ENCODE data around the gene CD24.
A peak's percentile ranks its signal among the peaks of the same experiment; 100 is the strongest.

Gene CD24

DNA sequence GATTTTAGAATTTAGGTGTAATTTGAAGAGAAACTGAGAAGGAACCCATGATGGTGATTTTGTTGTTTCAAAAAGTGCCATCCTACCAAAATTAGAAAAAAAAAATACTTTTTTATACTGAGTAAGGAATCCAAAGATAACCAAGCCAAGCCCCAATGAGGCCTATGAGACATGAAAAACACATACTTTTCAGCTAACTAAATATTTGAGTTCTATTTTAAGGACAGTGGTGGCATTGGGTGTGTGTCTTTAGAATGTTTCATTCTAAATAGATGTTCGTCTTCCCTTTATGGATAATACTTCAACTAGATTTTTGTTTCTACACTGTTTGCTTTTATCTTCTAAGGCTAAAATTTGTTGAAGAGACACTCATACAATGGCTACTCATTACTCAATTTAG is 9.6 kb downstream of the CD24 start:
- no peak for DNase-seq (ENCODE audit: low read depth in 1 of 2, low spot score in 1 of 2)
- TF ChIP-seq SPI1 (IDR thresholded peaks at IDR 0.05; ENCODE audit: borderline replicate concordance, low read depth) (no peak), GABPA (IDR thresholded peaks at IDR 0.05; ENCODE audit: low read depth) (no peak), POLR2AphosphoS5 (IDR thresholded peaks at IDR 0.05; ENCODE audit: low read depth) (no peak)
- TF ChIP-seq, protein P1, sequence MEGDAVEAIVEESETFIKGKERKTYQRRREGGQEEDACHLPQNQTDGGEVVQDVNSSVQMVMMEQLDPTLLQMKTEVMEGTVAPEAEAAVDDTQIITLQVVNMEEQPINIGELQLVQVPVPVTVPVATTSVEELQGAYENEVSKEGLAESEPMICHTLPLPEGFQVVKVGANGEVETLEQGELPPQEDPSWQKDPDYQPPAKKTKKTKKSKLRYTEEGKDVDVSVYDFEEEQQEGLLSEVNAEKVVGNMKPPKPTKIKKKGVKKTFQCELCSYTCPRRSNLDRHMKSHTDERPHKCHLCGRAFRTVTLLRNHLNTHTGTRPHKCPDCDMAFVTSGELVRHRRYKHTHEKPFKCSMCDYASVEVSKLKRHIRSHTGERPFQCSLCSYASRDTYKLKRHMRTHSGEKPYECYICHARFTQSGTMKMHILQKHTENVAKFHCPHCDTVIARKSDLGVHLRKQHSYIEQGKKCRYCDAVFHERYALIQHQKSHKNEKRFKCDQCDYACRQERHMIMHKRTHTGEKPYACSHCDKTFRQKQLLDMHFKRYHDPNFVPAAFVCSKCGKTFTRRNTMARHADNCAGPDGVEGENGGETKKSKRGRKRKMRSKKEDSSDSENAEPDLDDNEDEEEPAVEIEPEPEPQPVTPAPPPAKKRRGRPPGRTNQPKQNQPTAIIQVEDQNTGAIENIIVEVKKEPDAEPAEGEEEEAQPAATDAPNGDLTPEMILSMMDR (IDR thresholded peaks at IDR 0.05; ENCODE audit: insufficient read depth, low read length): no peak
- TF ChIP-seq, protein P2, sequence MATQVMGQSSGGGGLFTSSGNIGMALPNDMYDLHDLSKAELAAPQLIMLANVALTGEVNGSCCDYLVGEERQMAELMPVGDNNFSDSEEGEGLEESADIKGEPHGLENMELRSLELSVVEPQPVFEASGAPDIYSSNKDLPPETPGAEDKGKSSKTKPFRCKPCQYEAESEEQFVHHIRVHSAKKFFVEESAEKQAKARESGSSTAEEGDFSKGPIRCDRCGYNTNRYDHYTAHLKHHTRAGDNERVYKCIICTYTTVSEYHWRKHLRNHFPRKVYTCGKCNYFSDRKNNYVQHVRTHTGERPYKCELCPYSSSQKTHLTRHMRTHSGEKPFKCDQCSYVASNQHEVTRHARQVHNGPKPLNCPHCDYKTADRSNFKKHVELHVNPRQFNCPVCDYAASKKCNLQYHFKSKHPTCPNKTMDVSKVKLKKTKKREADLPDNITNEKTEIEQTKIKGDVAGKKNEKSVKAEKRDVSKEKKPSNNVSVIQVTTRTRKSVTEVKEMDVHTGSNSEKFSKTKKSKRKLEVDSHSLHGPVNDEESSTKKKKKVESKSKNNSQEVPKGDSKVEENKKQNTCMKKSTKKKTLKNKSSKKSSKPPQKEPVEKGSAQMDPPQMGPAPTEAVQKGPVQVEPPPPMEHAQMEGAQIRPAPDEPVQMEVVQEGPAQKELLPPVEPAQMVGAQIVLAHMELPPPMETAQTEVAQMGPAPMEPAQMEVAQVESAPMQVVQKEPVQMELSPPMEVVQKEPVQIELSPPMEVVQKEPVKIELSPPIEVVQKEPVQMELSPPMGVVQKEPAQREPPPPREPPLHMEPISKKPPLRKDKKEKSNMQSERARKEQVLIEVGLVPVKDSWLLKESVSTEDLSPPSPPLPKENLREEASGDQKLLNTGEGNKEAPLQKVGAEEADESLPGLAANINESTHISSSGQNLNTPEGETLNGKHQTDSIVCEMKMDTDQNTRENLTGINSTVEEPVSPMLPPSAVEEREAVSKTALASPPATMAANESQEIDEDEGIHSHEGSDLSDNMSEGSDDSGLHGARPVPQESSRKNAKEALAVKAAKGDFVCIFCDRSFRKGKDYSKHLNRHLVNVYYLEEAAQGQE (IDR thresholded peaks at IDR 0.05; ENCODE audit: insufficient replicate concordance, low read depth): no peak
- no peaks in the 10 kb centered on the region for H3K27me3 ChIP-seq (ENCODE audit: insufficient read depth, poor library complexity, severe bottlenecking)
- peak overlapping the region; percentile 10; the same call in 1 of the 2 replicates for H3K27ac ChIP-seq (replicated peaks)
- no peak overlapping the region for H3K4me3 ChIP-seq (replicated peaks; ENCODE audit: insufficient read depth, low read length)

DNA sequence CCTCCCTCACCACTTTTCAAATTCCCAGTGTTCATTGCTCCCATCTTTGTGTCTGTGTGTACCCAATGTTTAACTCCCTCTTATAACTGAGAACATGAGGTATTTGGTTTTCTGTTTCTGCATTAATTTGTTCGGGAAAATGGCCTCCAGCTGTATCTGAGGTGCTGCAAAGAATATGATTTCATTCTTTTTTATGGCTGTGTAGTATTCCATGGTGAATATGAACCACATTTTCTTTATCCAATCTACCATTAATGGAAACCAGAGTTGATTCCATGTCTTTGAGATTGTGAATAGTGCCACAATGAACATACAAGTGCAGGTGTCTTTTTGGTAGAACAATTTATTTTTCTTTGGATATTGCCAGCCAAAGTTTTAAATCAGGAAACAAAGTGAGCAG is 10.4 kb downstream of the CD24 start:
- TF ChIP-seq, protein P1 (IDR thresholded peaks at IDR 0.05; ENCODE audit: insufficient read depth, low read length): no peak
- TF ChIP-seq POLR2AphosphoS5 (IDR thresholded peaks at IDR 0.05; ENCODE audit: low read depth) (no peak), SPI1 (IDR thresholded peaks at IDR 0.05; ENCODE audit: borderline replicate concordance, low read depth) (no peak), GABPA (IDR thresholded peaks at IDR 0.05; ENCODE audit: low read depth) (no peak)
- TF ChIP-seq, protein P2 (IDR thresholded peaks at IDR 0.05; ENCODE audit: insufficient replicate concordance, low read depth): no peak
- DNase-seq (ENCODE audit: low read depth in 1 of 2, low spot score in 1 of 2): no peak
- Histone ChIP-seq H3K4me3 (replicated peaks; ENCODE audit: insufficient read depth, low read length) (no peak overlapping the region), H3K27ac (replicated peaks) (no peak overlapping the region; the same call in 1 of the 2 replicates), H3K27me3 (ENCODE audit: insufficient read depth, poor library complexity, severe bottlenecking) (no peaks in the 10 kb centered on the region)

DNA sequence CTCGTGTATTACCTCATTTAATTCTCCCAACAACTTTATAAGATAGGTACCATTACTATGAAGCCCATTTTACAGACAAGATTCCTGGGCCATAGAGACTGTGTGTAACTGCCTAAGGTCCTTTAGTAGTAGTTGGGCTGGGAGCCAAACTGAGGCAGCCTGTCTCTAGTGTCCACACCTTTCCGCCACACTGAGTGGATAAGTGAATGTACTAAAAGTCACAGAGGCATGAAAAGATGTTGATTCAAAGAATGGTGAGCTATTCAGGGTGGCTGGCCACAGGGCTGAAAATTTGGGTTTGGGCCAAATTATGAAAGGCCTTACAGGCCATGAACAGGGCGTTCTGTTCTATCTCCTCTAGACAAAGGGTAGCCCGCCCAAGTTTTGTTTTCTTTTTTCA is 11.0 kb downstream of the CD24 start:
- TF ChIP-seq SPI1 (IDR thresholded peaks at IDR 0.05; ENCODE audit: borderline replicate concordance, low read depth): no peak
- TF ChIP-seq, protein P1 (IDR thresholded peaks at IDR 0.05; ENCODE audit: insufficient read depth, low read length): no peak
- no peak for TF ChIP-seq POLR2AphosphoS5 (IDR thresholded peaks at IDR 0.05; ENCODE audit: low read depth)
- TF ChIP-seq, protein P2 (IDR thresholded peaks at IDR 0.05; ENCODE audit: insufficient replicate concordance, low read depth): no peak
- TF ChIP-seq GABPA (IDR thresholded peaks at IDR 0.05; ENCODE audit: low read depth): no peak
- Histone ChIP-seq H3K27ac (replicated peaks) (peak overlapping the region; percentile 23; the same call in 1 of the 2 replicates), H3K4me3 (replicated peaks; ENCODE audit: insufficient read depth, low read length) (no peak overlapping the region), H3K27me3 (ENCODE audit: insufficient read depth, poor library complexity, severe bottlenecking) (no peaks in the 10 kb centered on the region)
- no peak for DNase-seq (ENCODE audit: low read depth in 1 of 2, low spot score in 1 of 2)
